HG03196 (cell line): ENCODE results near the gene KCNJ12.
"Not testable (repeated sequence)": the region's sequence is repeated elsewhere in the genome, so short reads cannot be mapped to it uniquely, and the experiment has no call there.

ENCODE experiments used
- ATAC-seq: cut with Tn5 transposase; IDR thresholded peaks from one replicate; pipeline ENCODE4 v1.9.1; 2021; ENCODE audit not compliant: unreplicated experiment

KCNJ12 gene

GRCh38 chr17:21418446-21419298, 42.5 kb downstream of the KCNJ12 start:
- no peak for ATAC-seq

GRCh38 chr17:21419299-21420239, 43.4 kb downstream of the KCNJ12 start:
- no peak for ATAC-seq

GRCh38 chr17:21420503-21421090, 44.4 kb downstream of the KCNJ12 start:
- ATAC-seq: not testable (repeated sequence)

GRCh38 chr17:21421421-21422310, 45.5 kb downstream of the KCNJ12 start:
- not testable (repeated sequence) for ATAC-seq

GRCh38 chr17:21422311-21423189, 46.4 kb downstream of the KCNJ12 start:
- not testable (repeated sequence) for ATAC-seq

- not testable (repeated sequence) for ATAC-seq
These were observed 47.0 kb downstream of the KCNJ12 start for GRCh38 chr17:21423190-21423493.

- not testable (repeated sequence) for ATAC-seq
These were observed 48.5 kb downstream of the KCNJ12 start for GRCh38 chr17:21424697-21425096.

GRCh38 chr17:21425321-21425720, 49.2 kb downstream of the KCNJ12 start:
- ATAC-seq: no peak

GRCh38 chr17:21425736-21426135, 49.6 kb downstream of the KCNJ12 start:
- no peak for ATAC-seq

- ATAC-seq: not testable (repeated sequence)
These were observed 50.1 kb downstream of the KCNJ12 start for GRCh38 chr17:21426246-21426645.

- not testable (repeated sequence) for ATAC-seq
These were observed 50.7 kb downstream of the KCNJ12 start for GRCh38 chr17:21426876-21427275.

GRCh38 chr17:21427727-21428126, 51.6 kb downstream of the KCNJ12 start:
- not testable (repeated sequence) for ATAC-seq

GRCh38 chr17:21428752-21429424, 52.7 kb downstream of the KCNJ12 start:
- not testable (repeated sequence) for ATAC-seq

GRCh38 chr17:21429921-21430628, 53.9 kb downstream of the KCNJ12 start:
- not testable (repeated sequence) for ATAC-seq

- ATAC-seq: not testable (repeated sequence)
These were observed 57.8 kb downstream of the KCNJ12 start for GRCh38 chr17:21433971-21434370.

- not testable (repeated sequence) for ATAC-seq
These were observed 58.8 kb downstream of the KCNJ12 start for GRCh38 chr17:21434976-21435375.

- ATAC-seq: not testable (repeated sequence)
These were observed 60.3 kb downstream of the KCNJ12 start for GRCh38 chr17:21436481-21436880.
